Adrenal gland (tissue), 12 donors: ENCODE measurements around the gene SPP1. TPM values are rescaled to one million over a fixed set of nuclear protein-coding genes. Genes with fewer than 3 reads are reported as not detected.

ENCODE experiments used
- DNase-seq, 7 donors: peaks; one replicate each; pipeline ENCODE4 v3.0.0-alpha.2; 2019 to 2020
- H3K27ac ChIP-seq, 5 donors: fragments of 200-600 bp; sonication (generic) in 4 of 5; 1 replicate in 3 of 5; 2 replicates in 2 of 5; pipeline versions ENCODE4 v1.5.1 to v1.8.0; 2016 to 2020; ENCODE audit warnings: mild to moderate bottlenecking in 1 of 5
- H3K27me3 ChIP-seq: fragments of 200-600 bp; 2 replicates; pipeline ENCODE4 v1.8.0; 2021
- H3K36me3 ChIP-seq, 2 donors: fragments of 200-600 bp; replicated peaks in 1 of 2; 1 replicate in 1 of 2; 2 replicates in 1 of 2; pipeline versions ENCODE4 v1.5.1 to v1.8.0; 2018 to 2022
- H3K4me1 ChIP-seq, 2 donors: fragments of 200-600 bp; replicated peaks in 1 of 2; 1 replicate in 1 of 2; 2 replicates in 1 of 2; pipeline versions ENCODE4 v1.5.1 to v1.8.0; 2018 to 2021
- H3K4me3 ChIP-seq, 4 donors: fragments of 200-600 bp; sonication (generic) in 3 of 4; one replicate each; pipeline ENCODE4 v1.5.1; 2016 to 2018
- H3K9me3 ChIP-seq, 3 donors: fragments of 200-600 bp; sonication (generic) in 1 of 3; replicated peaks in 1 of 3; 1 replicate in 2 of 3; 2 replicates in 1 of 3; pipeline versions ENCODE4 v1.5.1 to v1.8.0; 2016 to 2021
- POLR2A ChIP-seq, 2 donors: fragments of 450-650 bp; IDR thresholded peaks; one replicate each; pipeline ENCODE4 v1.6.1; 2017; ENCODE audit warnings: antibody characterized with exemption in 2 of 2, mild to moderate bottlenecking in 2 of 2, moderate library complexity in 1 of 2
- WGBS, 4 donors: extraction: QIAGEN DNeasy Blood & Tissue Kit in 2 of 4; methylation state at CpG; one replicate each; pipeline versions ENCODE4 v1.1.5 to v1.1.7; 2013 to 2017; 5-methylcytosine and 5-hydroxymethylcytosine counted together
- intact Hi-C, 2 donors: fragments of 100-400 bp; cut with DNase I; formaldehyde crosslinking; loops; one replicate each; pipeline versions ENCODE4 v1.14.1 to v1.15.0; 2022 to 2023
- polyA plus RNA-seq, 3 donors: library from polyadenylated mRNA; stranded (reverse); fragments of 200-250 nt in 2 of 3; fragments of 350-450 nt in 1 of 3; fragmentation: Illumina TruSeq in 1 of 3; extraction: RNeasy Lipid Tissue Mini Kit (QIAGEN cat#74804) in 1 of 3; gene quantifications; one replicate each; pipeline ENCODE4 v1.2.3, GENCODE V29; 2013 to 2014
- small RNA-seq, 2 donors: library from RNA; depleted of rRNA; stranded (forward); fragments of <200 nt; gene quantifications; one replicate each; pipeline ENCODE3, GENCODE V24; 2016
- total RNA-seq, 9 donors: library from RNA; depleted of rRNA in 4 of 9; stranded (reverse); fragments of >200 nt in 4 of 9; fragments of 120-200 nt in 1 of 9; fragmentation: NEBNext Ultra II Directional in 1 of 9; extraction: Animal tissue kit (Norgen Biotek cat#: 25700) in 1 of 9; gene quantifications; one replicate each; pipeline versions ENCODE4 v1.1.0 to v1.2.4, GENCODE V29; 2013 to 2023
- TF ChIP-seq, protein P1 (sequence below), 6 experiments: fragments of 450-650 bp in 4 of 6; fragments of 200-600 bp in 2 of 6; sonication (generic) in 1 of 6; IDR thresholded peaks; 1 replicate in 5 of 6; 2 replicates in 1 of 6; pipeline versions ENCODE4 v1.5.1 to v1.8.0; 2016 to 2021; ENCODE audit warnings: antibody characterized with exemption in 6 of 6, mild to moderate bottlenecking in 2 of 6, moderate library complexity in 1 of 6
- donor health status: healthy with polysubstance abuse.
- donor health status: Bipolar disorder and iron deficiency.
- donor health status: DM: yes; HTN: yes; CAD: no.
- donor health status: DM: no; HTN: no; CAD: no.
- donor health status: DM: no; HTN: no; CAD: no.
- donor health status: DM: yes; HTN: yes; CAD: no.

SPP1 gene
- total and polyA plus RNA-seq, 12 donors: 5.2 to 166 (median 39.3) TPM

DNA sequence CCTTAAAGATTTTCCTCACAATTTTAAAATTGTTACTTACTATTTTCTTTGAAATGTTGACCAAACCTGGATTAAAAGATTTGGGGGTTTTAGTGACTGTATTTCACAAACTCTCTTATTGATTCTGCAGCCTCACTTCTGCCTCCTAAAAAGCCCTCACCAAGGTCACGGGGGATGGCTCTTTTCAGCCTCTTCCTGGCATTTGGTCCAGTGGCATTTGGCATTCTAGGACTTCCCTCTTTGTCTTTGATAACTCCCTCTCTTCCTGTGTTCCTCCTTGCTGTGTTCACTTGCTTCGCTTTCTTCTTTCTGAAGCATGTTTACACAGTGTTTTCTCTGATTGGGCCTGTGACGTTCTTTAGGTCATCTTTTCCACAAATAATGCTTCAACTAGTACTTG lies 53.4 kb downstream of the SPP1 start:
- no peaks in the 10 kb centered on the region for H3K9me3 ChIP-seq
- H3K27me3 ChIP-seq: no peaks in the 10 kb centered on the region
- no peak for TF ChIP-seq POLR2A (IDR thresholded peaks at IDR 0.05)
- TF ChIP-seq, protein P1, sequence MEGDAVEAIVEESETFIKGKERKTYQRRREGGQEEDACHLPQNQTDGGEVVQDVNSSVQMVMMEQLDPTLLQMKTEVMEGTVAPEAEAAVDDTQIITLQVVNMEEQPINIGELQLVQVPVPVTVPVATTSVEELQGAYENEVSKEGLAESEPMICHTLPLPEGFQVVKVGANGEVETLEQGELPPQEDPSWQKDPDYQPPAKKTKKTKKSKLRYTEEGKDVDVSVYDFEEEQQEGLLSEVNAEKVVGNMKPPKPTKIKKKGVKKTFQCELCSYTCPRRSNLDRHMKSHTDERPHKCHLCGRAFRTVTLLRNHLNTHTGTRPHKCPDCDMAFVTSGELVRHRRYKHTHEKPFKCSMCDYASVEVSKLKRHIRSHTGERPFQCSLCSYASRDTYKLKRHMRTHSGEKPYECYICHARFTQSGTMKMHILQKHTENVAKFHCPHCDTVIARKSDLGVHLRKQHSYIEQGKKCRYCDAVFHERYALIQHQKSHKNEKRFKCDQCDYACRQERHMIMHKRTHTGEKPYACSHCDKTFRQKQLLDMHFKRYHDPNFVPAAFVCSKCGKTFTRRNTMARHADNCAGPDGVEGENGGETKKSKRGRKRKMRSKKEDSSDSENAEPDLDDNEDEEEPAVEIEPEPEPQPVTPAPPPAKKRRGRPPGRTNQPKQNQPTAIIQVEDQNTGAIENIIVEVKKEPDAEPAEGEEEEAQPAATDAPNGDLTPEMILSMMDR (IDR thresholded peaks at IDR 0.05): no peak
- H3K36me3 ChIP-seq: no peaks in the 10 kb centered on the region
- peak overlapping the region in 2 of 5 donors; percentile 53 to 76 for H3K27ac ChIP-seq
- H3K4me1 ChIP-seq: peaks cover 17 to 19% of the 10 kb centered on the region in 2 donors
- DNase-seq: no peak
- H3K4me3 ChIP-seq: no peak overlapping the region
- intact Hi-C loops: no loop called here
- 67 to 75% (median 70%) methylated on average over 3 of the region's 3 CpGs for whole genome bisulfite sequencing, 4 donors

DNA sequence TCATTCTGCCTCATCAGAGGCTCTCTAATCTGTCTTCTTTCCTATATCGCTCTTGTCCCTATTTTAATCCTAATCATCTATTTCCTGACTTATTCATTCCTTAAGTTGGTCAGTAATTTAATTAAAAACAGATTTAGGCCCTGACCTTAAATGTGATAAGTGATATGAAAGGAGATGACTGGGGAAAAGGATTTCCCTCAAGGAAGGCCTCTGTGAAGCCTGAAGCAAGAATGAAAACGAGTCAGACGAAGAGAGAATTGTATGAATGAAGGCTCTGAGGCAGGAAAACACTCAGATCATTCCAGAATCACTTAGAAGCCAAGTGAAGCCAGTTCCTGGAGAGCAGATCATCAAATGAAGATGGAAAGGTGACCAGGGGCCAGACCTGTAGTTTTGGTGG lies 54.0 kb downstream of the SPP1 start:
- 80 to 93% (median 88%) methylated on average over 3 of the region's 3 CpGs for WGBS, 4 donors
- DNase-seq: no peak
- H3K4me1 ChIP-seq: peaks cover 17 to 19% of the 10 kb centered on the region in 2 donors
- intact Hi-C loops: no loop called here
- H3K27ac ChIP-seq: no peak overlapping the region
- no peaks in the 10 kb centered on the region for H3K9me3 ChIP-seq
- no peak for TF ChIP-seq POLR2A (IDR thresholded peaks at IDR 0.05)
- TF ChIP-seq, protein P1 (IDR thresholded peaks at IDR 0.05): no peak
- H3K4me3 ChIP-seq: no peak overlapping the region
- H3K36me3 ChIP-seq: no peaks in the 10 kb centered on the region
- H3K27me3 ChIP-seq: no peaks in the 10 kb centered on the region

DNA sequence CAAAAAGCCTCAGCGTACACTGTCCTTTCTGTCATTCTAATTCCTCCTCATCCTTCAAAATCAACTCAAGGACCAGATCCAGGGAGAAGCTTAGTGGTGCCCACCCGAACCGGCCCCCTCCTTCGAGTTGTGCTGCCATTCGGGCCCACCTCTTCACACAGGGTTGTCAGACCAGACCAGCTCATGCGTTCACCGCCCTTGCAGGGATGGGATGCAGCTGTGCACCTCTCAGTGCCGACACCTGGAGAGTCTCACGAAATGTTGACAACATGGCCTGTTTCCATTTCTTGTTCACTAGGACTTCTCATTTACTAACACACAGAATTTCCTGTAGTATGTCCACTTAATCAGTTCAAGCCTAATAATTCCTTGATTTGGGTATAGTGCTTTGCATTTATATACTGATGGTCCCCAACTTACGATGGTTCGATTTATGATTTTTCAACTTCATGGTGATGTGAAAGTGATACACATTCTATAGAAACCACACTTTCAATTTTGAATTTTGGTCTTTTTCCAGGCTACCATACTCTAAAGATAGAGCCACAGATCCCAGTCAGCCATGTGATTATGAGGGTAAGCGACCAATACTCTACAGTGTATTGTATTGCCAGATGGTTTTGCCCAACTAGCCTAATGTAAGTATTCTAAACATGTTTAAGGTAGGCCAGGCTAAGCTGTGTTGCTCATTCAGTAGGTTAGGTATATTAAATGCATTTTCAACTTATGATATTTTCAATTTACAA lies 55.2 kb downstream of the SPP1 start:
- no peak for DNase-seq
- TF ChIP-seq POLR2A (IDR thresholded peaks at IDR 0.05): no peak
- TF ChIP-seq, protein P1 (IDR thresholded peaks at IDR 0.05): no peak
- H3K4me3 ChIP-seq: no peak overlapping the region
- H3K27ac ChIP-seq: no peak overlapping the region
- H3K27me3 ChIP-seq: no peaks in the 10 kb centered on the region
- no peaks in the 10 kb centered on the region for H3K9me3 ChIP-seq
- intact Hi-C loops: loop anchor here (5.0 to 10.0 kb wide), 3 partner anchors 182 to 484 kb away; no protein-coding TSS in a partner anchor
- peaks cover 17 to 19% of the 10 kb centered on the region in 2 donors for H3K4me1 ChIP-seq
- H3K36me3 ChIP-seq: no peaks in the 10 kb centered on the region
- 84 to 92% (median 89%) methylated on average over 12 of the region's 12 CpGs for WGBS, 4 donors

Small RNAs within 50 kb of the gene (small RNA-seq; reads per million reads assigned to genes)
- gene RNU1-36P: 0 reads per million in 2 donors

Other genes starting within 250 kb of the SPP1 start
- not detected for gene IBSP, start 176.2 kb upstream of the SPP1 start, total RNA-seq
- gene IBSP, start 176.2 kb upstream of the SPP1 start, polyA plus RNA-seq: not detected
- gene MEPE, start 142.7 kb upstream of the SPP1 start, total RNA-seq: not detected
- not detected for gene MEPE, start 142.7 kb upstream of the SPP1 start, polyA plus RNA-seq
- 10 to 100 TPM; 24.1 to 74.1 (median 39.8) TPM for gene PKD2, start 31.9 kb downstream of the SPP1 start, total RNA-seq
- gene PKD2, start 31.9 kb downstream of the SPP1 start, polyA plus RNA-seq: 10 to 100 TPM; 19.2 to 29.9 (median 23.8) TPM
- 10 to 100 TPM in 4 of 9 donors, 1 to 10 TPM in 5; 4.2 to 22.0 (median 9.9) TPM for gene ABCG2, start 182.9 kb downstream of the SPP1 start, total RNA-seq
- 1 to 10 TPM; 2.0 to 3.4 (median 2.4) TPM for gene ABCG2, start 182.9 kb downstream of the SPP1 start, polyA plus RNA-seq